ENCODE data around the gene ULK3.

Gene ULK3

GRCh38 chr15:74868059-74868458, 25.1 kb upstream of the ULK3 start:
- no peak for DNase-seq (ENCODE audit: low spot score)

GRCh38 chr15:74867466-74868038, 24.6 kb upstream of the ULK3 start:
- DNase-seq (ENCODE audit: low spot score), result no peak

- peak; percentile 74 for DNase-seq (ENCODE audit: low spot score)
Observed at GRCh38 chr15:74866090-74866489, 23.1 kb upstream of the ULK3 start.

- no peak for DNase-seq (ENCODE audit: low spot score)
Observed at GRCh38 chr15:74865316-74865715, 22.4 kb upstream of the ULK3 start.

- no peak for DNase-seq (ENCODE audit: low spot score)
Observed at GRCh38 chr15:74864296-74864695, 21.3 kb upstream of the ULK3 start.

GRCh38 chr15:74863239-74864056, 20.5 kb upstream of the ULK3 start:
- DNase-seq (ENCODE audit: low spot score), result no peak

- no peak for DNase-seq (ENCODE audit: low spot score)
Observed at GRCh38 chr15:74858369-74858740, 15.4 kb upstream of the ULK3 start.

- no peak for DNase-seq (ENCODE audit: low spot score)
Observed at GRCh38 chr15:74857671-74858368, 14.9 kb upstream of the ULK3 start.

GRCh38 chr15:74857082-74857655, 14.2 kb upstream of the ULK3 start:
- DNase-seq (ENCODE audit: low spot score), result no peak

GRCh38 chr15:74856537-74856936, 13.6 kb upstream of the ULK3 start:
- DNase-seq (ENCODE audit: low spot score), result no peak

- DNase-seq (ENCODE audit: low spot score), result no peak
Observed at GRCh38 chr15:74855857-74856256, 12.9 kb upstream of the ULK3 start.

- no peak for DNase-seq (ENCODE audit: low spot score)
Observed at GRCh38 chr15:74854453-74855022, 11.6 kb upstream of the ULK3 start.

GRCh38 chr15:74851960-74852359, 9.0 kb upstream of the ULK3 start:
- DNase-seq (ENCODE audit: low spot score), result no peak

GRCh38 chr15:74850393-74850792, 7.4 kb upstream of the ULK3 start:
- DNase-seq (ENCODE audit: low spot score), result no peak

GRCh38 chr15:74847432-74847831, 4.5 kb upstream of the ULK3 start:
- DNase-seq (ENCODE audit: low spot score), result no peak

- DNase-seq (ENCODE audit: low spot score), result no peak
Observed at GRCh38 chr15:74845581-74845980, 2.6 kb upstream of the ULK3 start.

- no peak for DNase-seq (ENCODE audit: low spot score)
Observed at GRCh38 chr15:74845208-74845568, 2.2 kb upstream of the ULK3 start.

GRCh38 chr15:74844319-74845207, 1.6 kb upstream of the ULK3 start:
- no peak for DNase-seq (ENCODE audit: low spot score)

GRCh38 chr15:74843891-74844299, 939 bp upstream of the ULK3 start:
- no peak for DNase-seq (ENCODE audit: low spot score)

- DNase-seq (ENCODE audit: low spot score), result no peak
Observed at GRCh38 chr15:74843445-74843828, 481 bp upstream of the ULK3 start.

- no peak for DNase-seq (ENCODE audit: low spot score)
Observed at GRCh38 chr15:74841891-74842373, 1.0 kb downstream of the ULK3 start.

Measured in GM03348 (cell line).